Osteocyte (in vitro differentiated cells): Measurements from ENCODE around the gene VPS4A. TPM values are rescaled to one million over a fixed set of nuclear protein-coding genes. Genes with fewer than 3 reads are reported as not detected.

ENCODE experiments used
- DNase-seq: peaks from one replicate; pipeline ENCODE4 v3.0.0; 2021; ENCODE audit warnings: mixed read lengths; ENCODE audit not compliant: unreplicated experiment; ENCODE audit errors: extremely low spot score
- H3K27ac Mint-ChIP-seq: one replicate; pipeline ENCODE4 v1.8.0; 2021; ENCODE audit warnings: mild to moderate bottlenecking, mixed read lengths; ENCODE audit not compliant: unreplicated experiment
- H3K27me3 Mint-ChIP-seq: one replicate; pipeline ENCODE4 v1.8.0; 2021; ENCODE audit warnings: mixed read lengths; ENCODE audit not compliant: unreplicated experiment
- H3K36me3 Mint-ChIP-seq: one replicate; pipeline ENCODE4 v1.8.0; 2021; ENCODE audit warnings: mixed read lengths; ENCODE audit not compliant: unreplicated experiment
- H3K4me1 Mint-ChIP-seq: one replicate; pipeline ENCODE4 v1.8.0; 2021; ENCODE audit warnings: mixed read lengths; ENCODE audit not compliant: unreplicated experiment
- H3K4me3 Mint-ChIP-seq: one replicate; pipeline ENCODE4 v1.8.0; 2021; ENCODE audit warnings: mild to moderate bottlenecking, moderate library complexity, mixed read lengths; ENCODE audit not compliant: unreplicated experiment
- H3K9me3 Mint-ChIP-seq: one replicate; pipeline ENCODE4 v1.8.0; 2021; ENCODE audit warnings: mixed read lengths; ENCODE audit not compliant: unreplicated experiment
- CTCF ChIP-seq: fragments of 200-600 bp; sonication (generic); IDR thresholded peaks from 2 replicates; pipeline ENCODE4 v1.5.0; 2021; ENCODE audit warnings: antibody characterized with exemption, mild to moderate bottlenecking, moderate library complexity
- total RNA-seq: library from RNA; stranded (reverse); gene quantifications from 2 replicates; pipeline ENCODE4 v1.2.1, GENCODE V29; 2021

The VPS4A gene
- total RNA-seq, 1 donor from 2014 or later: 34.7 TPM

- no peak for TF ChIP-seq CTCF
- no peaks in the 10 kb centered on the region for H3K4me1 Mint-ChIP-seq
- H3K36me3 Mint-ChIP-seq: peaks cover 43% of the 10 kb centered on the region
- H3K27ac Mint-ChIP-seq: no peak overlapping the region
- no peak for DNase-seq
- no peaks in the 10 kb centered on the region for H3K9me3 Mint-ChIP-seq
- no peaks in the 10 kb centered on the region for H3K27me3 Mint-ChIP-seq
- no peak overlapping the region for H3K4me3 Mint-ChIP-seq
Measured at GRCh38 chr16:69318911-69319289, 7.8 kb downstream of the VPS4A start.

DNA sequence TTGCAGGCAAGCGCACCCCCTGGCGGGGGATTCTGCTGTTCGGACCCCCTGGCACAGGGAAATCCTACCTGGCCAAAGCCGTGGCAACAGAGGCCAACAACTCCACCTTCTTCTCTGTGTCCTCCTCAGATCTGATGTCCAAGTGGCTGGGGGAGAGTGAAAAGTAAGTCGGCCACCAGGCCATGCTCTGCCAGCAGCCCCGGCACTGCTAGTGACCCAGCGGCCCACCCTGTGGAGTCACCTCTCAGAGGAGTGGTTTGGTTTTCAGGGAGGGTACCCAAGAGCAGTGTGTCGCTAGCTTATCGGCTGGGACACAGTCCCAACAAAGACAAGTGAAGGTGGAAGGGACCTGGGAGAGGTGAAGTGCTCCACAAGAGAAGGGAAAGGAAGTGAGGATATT is 8.2 kb downstream of the VPS4A start:
- H3K27ac Mint-ChIP-seq: no peak overlapping the region

DNA sequence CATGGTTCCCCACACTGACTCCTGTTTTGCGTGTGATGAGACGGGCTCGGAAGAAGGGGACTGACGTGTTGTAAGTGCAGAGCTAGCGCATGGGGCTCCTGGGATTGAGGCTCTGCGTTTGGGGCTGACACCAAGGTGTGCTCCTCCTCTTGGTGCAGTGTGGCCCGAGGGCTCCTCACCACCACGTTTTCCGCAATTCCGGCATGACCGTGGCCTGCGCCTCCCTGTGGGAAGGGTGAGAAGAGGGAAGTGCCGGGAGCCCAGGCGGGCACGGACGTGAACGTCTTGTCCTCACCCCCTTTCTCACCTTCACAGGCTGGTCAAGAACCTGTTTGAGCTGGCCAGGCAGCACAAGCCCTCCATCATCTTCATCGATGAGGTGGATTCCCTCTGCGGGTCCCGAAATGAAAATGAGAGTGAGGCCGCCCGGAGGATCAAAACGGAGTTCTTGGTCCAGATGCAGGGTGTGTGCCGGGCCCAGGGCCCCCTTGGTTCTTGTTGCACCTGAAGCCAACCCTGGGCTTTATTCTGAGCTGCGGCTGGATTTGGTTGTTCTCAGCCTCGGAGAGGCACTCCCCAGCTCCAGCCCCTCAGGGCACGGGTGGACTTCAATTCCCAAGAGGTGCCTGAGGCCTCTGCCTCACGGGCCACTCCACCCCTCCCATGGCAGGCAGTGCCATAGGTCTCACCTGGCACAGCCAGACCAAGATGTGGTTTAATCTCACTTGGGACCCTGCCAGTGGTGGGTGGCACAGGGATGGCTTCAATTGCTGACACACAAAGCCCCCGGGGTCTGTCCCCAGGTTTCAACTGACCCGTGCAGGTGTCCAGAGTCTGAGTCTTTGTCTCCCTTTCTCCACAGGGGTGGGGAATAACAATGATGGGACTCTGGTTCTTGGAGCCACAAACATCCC is 8.9 kb downstream of the VPS4A start:
- H3K27ac Mint-ChIP-seq: no peak overlapping the region
- no peaks in the 10 kb centered on the region for H3K27me3 Mint-ChIP-seq
- TF ChIP-seq CTCF: no peak
- no peaks in the 10 kb centered on the region for H3K9me3 Mint-ChIP-seq
- no peak for DNase-seq
- peaks cover 43% of the 10 kb centered on the region for H3K36me3 Mint-ChIP-seq
- no peaks in the 10 kb centered on the region for H3K4me1 Mint-ChIP-seq
- no peak overlapping the region for H3K4me3 Mint-ChIP-seq

More for the DNA sequence above, 8.2 kb downstream of the VPS4A start:
- Mint-ChIP-seq H3K9me3 (no peaks in the 10 kb centered on the region), H3K4me1 (no peaks in the 10 kb centered on the region), H3K27me3 (no peaks in the 10 kb centered on the region), H3K4me3 (no peak overlapping the region), H3K36me3 (peaks cover 43% of the 10 kb centered on the region)
- no peak for DNase-seq
- TF ChIP-seq CTCF: no peak

DNA sequence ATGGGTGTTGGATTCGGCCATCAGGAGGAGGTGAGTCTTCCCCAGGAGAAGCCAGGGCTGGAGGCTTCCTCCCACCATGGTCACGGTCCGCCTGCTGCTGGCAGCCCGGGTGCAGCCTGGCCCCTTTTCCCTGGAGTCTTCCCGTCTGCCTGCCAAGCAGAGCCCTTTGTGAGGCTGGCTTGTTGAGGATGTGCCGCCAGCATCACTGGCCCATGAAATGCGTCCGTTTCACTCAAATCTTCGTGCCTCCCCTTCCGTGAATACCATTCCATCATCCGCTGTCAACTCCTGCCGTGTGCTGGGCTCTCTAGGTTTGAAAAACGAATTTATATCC is 9.6 kb downstream of the VPS4A start:
- no peaks in the 10 kb centered on the region for H3K9me3 Mint-ChIP-seq
- TF ChIP-seq CTCF: no peak
- peaks cover 41% of the 10 kb centered on the region for H3K36me3 Mint-ChIP-seq
- no peak overlapping the region for H3K27ac Mint-ChIP-seq
- H3K4me3 Mint-ChIP-seq: no peak overlapping the region
- peaks cover under 1% of the 10 kb centered on the region for H3K4me1 Mint-ChIP-seq
- no peaks in the 10 kb centered on the region for H3K27me3 Mint-ChIP-seq
- DNase-seq: no peak

DNA sequence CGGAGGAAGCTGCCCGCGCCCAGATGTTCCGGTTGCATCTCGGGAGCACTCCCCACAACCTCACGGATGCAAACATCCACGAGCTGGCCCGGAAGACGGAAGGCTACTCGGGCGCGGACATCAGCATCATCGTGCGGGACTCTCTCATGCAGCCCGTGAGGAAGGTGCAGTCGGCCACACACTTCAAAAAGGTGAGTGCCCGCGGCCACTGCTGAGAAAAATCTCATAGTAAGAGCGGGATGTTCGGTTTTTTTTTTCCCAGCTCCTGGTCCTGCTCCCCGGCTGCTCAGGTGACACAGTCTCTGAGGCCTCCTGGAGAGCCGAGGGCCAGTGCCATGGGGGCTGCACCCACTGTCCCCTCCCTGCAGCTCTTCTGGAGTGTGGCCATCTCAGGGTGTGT is 9.9 kb downstream of the VPS4A start:
- peaks cover 41% of the 10 kb centered on the region for H3K36me3 Mint-ChIP-seq
- no peaks in the 10 kb centered on the region for H3K9me3 Mint-ChIP-seq
- DNase-seq: no peak
- no peak overlapping the region for H3K27ac Mint-ChIP-seq
- no peak overlapping the region for H3K4me3 Mint-ChIP-seq
- no peak for TF ChIP-seq CTCF
- H3K27me3 Mint-ChIP-seq: no peaks in the 10 kb centered on the region
- H3K4me1 Mint-ChIP-seq: peaks cover 2% of the 10 kb centered on the region
